Measurements from ENCODE around the gene MCTP1.

MCTP1 gene

DNA sequence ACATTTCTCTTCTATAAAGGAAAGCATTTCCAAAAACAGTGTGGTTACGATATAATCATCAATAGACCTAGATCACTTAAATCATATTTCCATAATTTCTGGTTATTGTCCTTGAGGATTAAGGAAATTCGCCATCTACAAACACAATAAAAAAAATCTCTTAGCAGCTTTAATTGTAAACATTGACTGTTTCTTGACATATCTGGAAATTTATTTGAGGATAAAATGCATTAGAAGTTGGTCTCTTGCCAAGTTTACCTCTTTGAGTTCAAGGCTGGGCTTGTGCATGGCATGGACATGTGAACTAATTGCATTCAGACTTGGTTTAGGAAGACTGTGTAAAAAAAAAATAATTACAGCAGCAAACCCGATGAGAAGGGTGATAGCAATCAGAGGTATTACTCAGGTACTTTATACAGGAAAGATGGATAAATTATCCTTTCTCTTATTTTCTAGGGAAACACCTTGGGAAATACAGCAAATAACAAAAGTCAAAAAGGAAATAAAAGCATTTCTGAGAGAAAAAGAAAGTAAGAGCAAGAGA is 428.6 kb downstream of the MCTP1 start:
- Histone ChIP-seq H3K4me3 (ENCODE audit: low read length, poor library complexity, severe bottlenecking) (no peak overlapping the region), H3K4me1 (ENCODE audit: insufficient read depth, low read length, poor library complexity, severe bottlenecking) (peaks cover 7% of the 10 kb centered on the region)

DNA sequence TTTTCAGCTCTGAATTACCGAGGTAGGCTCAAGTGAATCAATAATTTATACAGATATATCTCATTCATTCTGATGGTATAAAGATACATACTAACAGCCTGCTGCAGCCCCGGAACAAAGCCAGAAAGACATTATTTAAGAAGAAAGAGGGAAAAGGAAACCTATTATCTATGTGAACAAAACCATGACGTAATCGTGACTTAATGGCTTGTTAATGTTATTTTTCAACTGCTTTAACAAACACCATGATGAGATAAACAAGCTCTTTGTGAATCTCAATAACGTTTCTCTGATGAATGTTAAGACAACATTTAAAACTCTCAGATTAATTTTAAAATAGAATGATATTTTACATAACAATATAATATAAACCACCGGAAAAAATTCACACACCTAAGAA is 429.4 kb downstream of the MCTP1 start:
- H3F3A ChIP-seq (ENCODE audit: low read depth) = no peaks in the 10 kb centered on the region
- H3K4me2 ChIP-seq (ENCODE audit: low read depth, low read length, poor library complexity, severe bottlenecking) = no peak overlapping the region
- no peaks in the 10 kb centered on the region for H4K20me1 ChIP-seq (ENCODE audit: insufficient read depth, low read length, poor library complexity, severe bottlenecking)
- no peaks in the 10 kb centered on the region for H3K9me3 ChIP-seq (ENCODE audit: insufficient read depth, low read depth, low read length)
- H3K36me3 ChIP-seq (ENCODE audit: insufficient read depth, low read length) = no peaks in the 10 kb centered on the region
- TF ChIP-seq, protein P1, sequence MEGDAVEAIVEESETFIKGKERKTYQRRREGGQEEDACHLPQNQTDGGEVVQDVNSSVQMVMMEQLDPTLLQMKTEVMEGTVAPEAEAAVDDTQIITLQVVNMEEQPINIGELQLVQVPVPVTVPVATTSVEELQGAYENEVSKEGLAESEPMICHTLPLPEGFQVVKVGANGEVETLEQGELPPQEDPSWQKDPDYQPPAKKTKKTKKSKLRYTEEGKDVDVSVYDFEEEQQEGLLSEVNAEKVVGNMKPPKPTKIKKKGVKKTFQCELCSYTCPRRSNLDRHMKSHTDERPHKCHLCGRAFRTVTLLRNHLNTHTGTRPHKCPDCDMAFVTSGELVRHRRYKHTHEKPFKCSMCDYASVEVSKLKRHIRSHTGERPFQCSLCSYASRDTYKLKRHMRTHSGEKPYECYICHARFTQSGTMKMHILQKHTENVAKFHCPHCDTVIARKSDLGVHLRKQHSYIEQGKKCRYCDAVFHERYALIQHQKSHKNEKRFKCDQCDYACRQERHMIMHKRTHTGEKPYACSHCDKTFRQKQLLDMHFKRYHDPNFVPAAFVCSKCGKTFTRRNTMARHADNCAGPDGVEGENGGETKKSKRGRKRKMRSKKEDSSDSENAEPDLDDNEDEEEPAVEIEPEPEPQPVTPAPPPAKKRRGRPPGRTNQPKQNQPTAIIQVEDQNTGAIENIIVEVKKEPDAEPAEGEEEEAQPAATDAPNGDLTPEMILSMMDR (conservative IDR thresholded peaks at IDR 0.05; ENCODE audit: low read length) = no peak
- no peak for TF ChIP-seq EZH2phosphoT487 (IDR thresholded peaks at IDR 0.05; ENCODE audit: borderline replicate concordance)
- no peak overlapping the region for H2AFZ ChIP-seq (ENCODE audit: low read length)
- H3K79me2 ChIP-seq (ENCODE audit: insufficient read depth, low read length) = no peaks in the 10 kb centered on the region
- no peak overlapping the region for H3K4me3 ChIP-seq (ENCODE audit: low read length, poor library complexity, severe bottlenecking)
- no peak overlapping the region for H3K9ac ChIP-seq (ENCODE audit: low read depth, low read length, poor library complexity, severe bottlenecking)
- no peaks in the 10 kb centered on the region for H3K27me3 ChIP-seq (ENCODE audit: insufficient read depth, low read length, poor library complexity, severe bottlenecking)
- H3K4me1 ChIP-seq (ENCODE audit: insufficient read depth, low read length, poor library complexity, severe bottlenecking) = peaks cover 7% of the 10 kb centered on the region
- no peaks in the 10 kb centered on the region for H3K9me2 ChIP-seq (replicated peaks; ENCODE audit: low read depth, low read length)

More for the DNA sequence above, 428.6 kb downstream of the MCTP1 start:
- Histone ChIP-seq H3K9ac (ENCODE audit: low read depth, low read length, poor library complexity, severe bottlenecking) (no peak overlapping the region), H3K79me2 (ENCODE audit: insufficient read depth, low read length) (no peaks in the 10 kb centered on the region), H3K9me2 (replicated peaks; ENCODE audit: low read depth, low read length) (no peaks in the 10 kb centered on the region), H3K27me3 (ENCODE audit: insufficient read depth, low read length, poor library complexity, severe bottlenecking) (no peaks in the 10 kb centered on the region), H3K9me3 (ENCODE audit: insufficient read depth, low read depth, low read length) (no peaks in the 10 kb centered on the region), H3K4me2 (ENCODE audit: low read depth, low read length, poor library complexity, severe bottlenecking) (no peak overlapping the region), H2AFZ (ENCODE audit: low read length) (no peak overlapping the region), H3K36me3 (ENCODE audit: insufficient read depth, low read length) (no peaks in the 10 kb centered on the region), H3F3A (ENCODE audit: low read depth) (no peaks in the 10 kb centered on the region), H4K20me1 (ENCODE audit: insufficient read depth, low read length, poor library complexity, severe bottlenecking) (no peaks in the 10 kb centered on the region)
- TF ChIP-seq, protein P1 (conservative IDR thresholded peaks at IDR 0.05; ENCODE audit: low read length) = no peak
- TF ChIP-seq EZH2phosphoT487 (IDR thresholded peaks at IDR 0.05; ENCODE audit: borderline replicate concordance) = no peak

- Histone ChIP-seq H3K36me3 (ENCODE audit: insufficient read depth, low read length) (no peaks in the 10 kb centered on the region), H3K27me3 (ENCODE audit: insufficient read depth, low read length, poor library complexity, severe bottlenecking) (no peaks in the 10 kb centered on the region), H3K4me2 (ENCODE audit: low read depth, low read length, poor library complexity, severe bottlenecking) (no peak overlapping the region), H3K79me2 (ENCODE audit: insufficient read depth, low read length) (no peaks in the 10 kb centered on the region), H3F3A (ENCODE audit: low read depth) (no peaks in the 10 kb centered on the region), H2AFZ (ENCODE audit: low read length) (no peak overlapping the region), H3K4me1 (ENCODE audit: insufficient read depth, low read length, poor library complexity, severe bottlenecking) (peaks cover 7% of the 10 kb centered on the region), H3K9me2 (replicated peaks; ENCODE audit: low read depth, low read length) (no peaks in the 10 kb centered on the region), H4K20me1 (ENCODE audit: insufficient read depth, low read length, poor library complexity, severe bottlenecking) (no peaks in the 10 kb centered on the region), H3K9ac (ENCODE audit: low read depth, low read length, poor library complexity, severe bottlenecking) (no peak overlapping the region), H3K9me3 (ENCODE audit: insufficient read depth, low read depth, low read length) (no peaks in the 10 kb centered on the region), H3K4me3 (ENCODE audit: low read length, poor library complexity, severe bottlenecking) (no peak overlapping the region)
- TF ChIP-seq, protein P1 (conservative IDR thresholded peaks at IDR 0.05; ENCODE audit: low read length) = no peak
- no peak for TF ChIP-seq EZH2phosphoT487 (IDR thresholded peaks at IDR 0.05; ENCODE audit: borderline replicate concordance)
Measured at GRCh38 chr5:94853120-94853519, 431.8 kb downstream of the MCTP1 start.
